HT1080 (cell line): ENCODE data around the gene APBA2. TPM values are rescaled to one million over a fixed set of nuclear protein-coding genes. Genes with fewer than 3 reads are reported as not detected.

Experiments used
- DNase-seq: peaks from one replicate; pipeline ENCODE4 v3.0.0-alpha.2; 2015; ENCODE audit warnings: low read depth
- total RNA-seq: library from RNA; depleted of rRNA; stranded (reverse); fragments of >200 nt; shearing (Covaris generic); gene quantifications from 2 replicates; pipeline ENCODE4 v1.2.3, GENCODE V29; 2014

The APBA2 gene
- total RNA-seq, 1 experiment from 2014 or later, result 50.8 TPM

DNA sequence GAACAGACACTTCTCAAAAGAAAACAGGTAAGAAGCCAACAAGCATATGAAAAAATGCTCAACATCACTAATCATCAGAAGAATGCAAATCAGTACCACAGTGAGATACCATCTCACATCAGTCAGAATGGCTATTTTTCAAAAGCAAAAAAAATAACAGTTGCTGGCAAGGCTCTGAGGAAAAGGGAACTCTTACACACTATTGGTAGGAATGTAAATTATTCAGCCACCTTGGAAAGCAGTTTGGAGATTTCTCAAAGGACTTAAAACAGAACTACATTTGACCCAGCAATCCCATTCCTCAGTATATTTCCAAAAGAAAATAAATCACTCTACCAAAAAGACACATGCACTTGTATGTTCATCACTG, 95.6 kb downstream of the APBA2 start:
- no peak for DNase-seq

GRCh38 chr15:28981921-28982320, 96.1 kb downstream of the APBA2 start:
- no peak for DNase-seq

- no peak for DNase-seq
These were observed 97.1 kb downstream of the APBA2 start for GRCh38 chr15:28982886-28983285.

- no peak for DNase-seq
These were observed 97.9 kb downstream of the APBA2 start for GRCh38 chr15:28983432-28984311.

GRCh38 chr15:28984421-28985315, 98.9 kb downstream of the APBA2 start:
- peak; percentile 13 for DNase-seq

GRCh38 chr15:28985316-28985645, 99.5 kb downstream of the APBA2 start:
- DNase-seq, result no peak

- DNase-seq, result no peak
These were observed 99.9 kb downstream of the APBA2 start for GRCh38 chr15:28985691-28986090.

DNA sequence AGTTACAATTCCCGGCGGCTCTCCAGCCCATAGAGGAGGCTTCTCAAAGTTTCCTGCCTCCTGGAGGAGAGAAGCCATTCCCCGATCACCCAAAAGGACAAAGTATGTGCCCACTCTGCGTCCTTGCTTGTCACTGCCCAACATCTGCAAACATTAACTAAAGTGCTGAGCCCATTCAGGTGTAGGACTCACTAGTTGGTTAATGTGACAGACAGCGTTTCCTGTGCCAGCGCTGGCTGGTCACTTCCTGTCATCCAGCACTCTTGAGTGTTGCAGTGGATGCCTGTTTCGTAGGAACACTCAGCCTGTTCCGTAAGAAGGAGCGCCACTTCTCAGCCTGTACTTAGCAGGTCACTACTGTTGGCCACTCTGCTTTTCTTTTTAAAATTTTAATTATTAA, 100.3 kb downstream of the APBA2 start:
- no peak for DNase-seq

DNA sequence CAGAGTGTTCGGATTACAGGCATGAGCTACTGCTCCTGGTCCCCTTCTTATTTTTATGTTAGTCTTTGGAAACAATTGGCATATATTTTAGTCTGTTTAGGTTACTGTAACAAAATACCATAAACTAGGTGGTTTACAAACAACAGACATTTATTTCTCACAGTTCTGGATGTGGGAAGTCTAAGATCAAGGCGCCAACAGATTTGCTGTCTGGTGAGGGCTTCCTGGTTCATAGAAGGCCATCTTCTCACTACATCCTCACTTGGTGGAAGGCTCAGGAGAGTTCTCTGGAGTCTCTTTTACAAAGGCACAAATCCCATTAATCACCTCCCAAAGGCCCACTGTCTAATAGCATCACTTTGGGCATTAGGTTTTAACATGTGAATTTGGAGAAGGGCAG, 101.0 kb downstream of the APBA2 start:
- DNase-seq, result no peak

- DNase-seq, result no peak
These were observed 101.6 kb downstream of the APBA2 start for GRCh38 chr15:28987337-28987736.

DNA sequence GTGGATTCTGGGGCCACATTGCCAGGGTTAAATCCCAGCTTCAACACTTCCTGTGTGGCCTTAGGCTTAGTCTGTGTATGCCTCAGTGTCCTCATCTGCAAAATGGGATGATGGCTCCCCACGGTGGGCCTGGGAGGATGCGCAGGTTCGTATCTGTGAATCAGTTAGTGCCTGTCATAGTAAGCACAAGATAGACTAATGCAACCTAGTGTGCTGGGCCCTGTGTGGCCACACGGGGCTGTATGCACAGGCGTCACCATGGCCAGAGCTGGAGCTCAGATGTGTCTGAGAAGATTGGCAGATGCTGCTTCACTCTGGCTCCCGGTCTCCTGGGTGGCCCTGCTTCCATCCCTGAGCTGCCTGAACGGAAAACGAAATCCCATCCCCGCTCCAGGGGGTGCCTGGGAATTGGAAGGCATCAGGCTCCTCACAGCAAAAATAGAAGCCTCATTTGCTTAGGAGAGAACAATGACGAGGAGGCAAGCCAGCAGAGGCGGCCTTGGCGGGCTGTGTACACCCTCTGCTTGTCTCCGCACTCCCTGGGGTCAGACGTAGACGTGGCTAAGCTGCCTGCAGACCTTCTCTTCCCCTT, 103.6 kb downstream of the APBA2 start:
- peak; percentile 48 for DNase-seq

- DNase-seq, result no peak
These were observed 104.1 kb downstream of the APBA2 start for GRCh38 chr15:28989896-28990295.

DNA sequence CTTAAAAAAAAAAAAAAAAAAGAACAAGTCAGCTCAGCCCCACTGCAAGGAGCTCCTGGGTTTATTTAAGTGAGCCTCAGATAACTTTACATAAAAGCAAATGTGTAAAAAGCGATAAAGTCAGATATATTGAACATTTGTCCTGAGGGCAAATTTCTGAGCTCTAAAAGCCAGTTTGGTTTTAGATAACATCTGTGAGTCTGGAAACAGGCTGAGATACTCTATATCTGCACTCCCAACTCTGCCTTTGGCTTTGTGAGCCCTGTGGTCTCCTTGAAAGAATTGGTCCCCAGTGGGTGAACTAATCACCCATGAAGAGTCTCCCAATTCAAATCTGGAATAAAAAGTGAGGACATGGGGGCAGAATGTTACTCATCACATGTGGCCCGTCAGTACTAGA, 104.6 kb downstream of the APBA2 start:
- no peak for DNase-seq

GRCh38 chr15:28991236-28992171, 105.7 kb downstream of the APBA2 start:
- no peak for DNase-seq

- no peak for DNase-seq
These were observed 106.6 kb downstream of the APBA2 start for GRCh38 chr15:28992336-28992864.

GRCh38 chr15:28993051-28993719, 107.4 kb downstream of the APBA2 start:
- DNase-seq, result no peak

DNA sequence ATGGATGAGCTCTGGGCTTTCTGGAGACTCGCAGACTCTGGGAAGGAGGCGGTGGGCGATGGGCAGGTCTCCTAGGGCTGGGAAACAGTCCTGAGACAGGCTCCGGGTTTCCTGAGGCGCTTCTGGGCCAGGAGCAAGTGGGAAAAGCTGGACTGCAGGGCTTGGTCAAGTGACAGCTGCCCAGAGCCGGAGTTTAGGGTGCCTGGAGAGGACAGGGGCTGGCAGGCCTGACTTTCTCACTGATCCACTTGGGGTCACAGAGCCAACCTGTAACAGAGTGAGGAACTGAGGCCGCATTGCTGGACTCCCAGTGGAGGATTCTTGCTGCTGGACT, 107.9 kb downstream of the APBA2 start:
- DNase-seq, result no peak

- DNase-seq, result no peak
These were observed 108.5 kb downstream of the APBA2 start for GRCh38 chr15:28994142-28994830.

DNA sequence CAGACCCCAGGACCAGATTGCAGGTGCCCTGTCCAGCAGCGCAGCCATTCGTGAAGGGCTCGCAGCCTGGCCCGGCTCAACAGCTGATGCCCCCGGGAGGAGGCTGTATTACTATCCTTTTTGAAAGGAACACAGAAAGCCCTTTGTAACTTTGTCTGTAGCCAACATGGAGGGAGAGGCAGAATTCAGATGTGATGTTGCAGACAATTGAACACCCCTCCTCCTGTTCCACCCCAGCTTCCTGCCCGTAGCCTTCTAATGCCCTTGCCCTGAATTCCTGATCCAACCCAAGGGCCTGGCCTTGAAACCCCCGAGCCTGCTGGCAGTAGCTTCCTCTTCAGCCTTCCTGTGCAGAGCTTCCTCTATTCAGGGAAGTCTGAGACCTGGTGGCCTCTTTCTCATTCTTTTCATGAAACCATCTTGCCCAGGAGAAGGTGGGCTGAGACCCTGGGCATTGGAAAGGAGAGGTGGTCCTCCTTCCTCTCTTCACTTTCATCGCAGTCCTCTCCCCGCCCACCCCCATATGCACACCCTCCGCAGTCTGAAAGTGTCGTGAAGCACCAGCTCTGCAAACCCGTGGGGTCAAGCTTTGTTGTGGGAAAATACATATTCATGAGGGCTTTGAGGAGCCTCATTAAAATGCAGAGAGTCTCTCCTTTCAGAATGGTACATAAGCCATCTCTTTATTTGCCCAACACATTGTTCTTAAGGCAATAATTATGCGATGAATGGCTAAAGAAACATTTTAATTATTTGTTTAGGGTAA, 109.2 kb downstream of the APBA2 start:
- DNase-seq, result no peak
